ENCODE data around the gene RASAL3.

GRCh38 chr19:15495151-15495550 lies 30.8 kb upstream of the RASAL3 start:
- no peak for TF ChIP-seq CTCF (IDR thresholded peaks at IDR 0.05)
- no peak for TF ChIP-seq POLR2A (IDR thresholded peaks at IDR 0.05)

Measured in heart left ventricle (tissue), 13 donors.